Thyroid gland (tissue), 4 donors: ENCODE data around the gene RCE1. TPM values are rescaled to one million over a fixed set of nuclear protein-coding genes. Genes with fewer than 3 reads are reported as not detected.

ENCODE experiments used
- DNase-seq, 2 donors: peaks; one replicate each; pipeline ENCODE4 v3.0.0-alpha.2; 2019
- H3K27ac ChIP-seq, 3 donors: fragments of 200-600 bp; sonication (generic); 1 replicate in 2 of 3; 2 replicates in 1 of 3; pipeline ENCODE4 v1.5.1; 2016 to 2019; ENCODE audit warnings: mild to moderate bottlenecking in 1 of 3, moderate library complexity in 1 of 3
- H3K27me3 ChIP-seq: fragments of 200-600 bp; sonication (generic); one replicate; pipeline ENCODE4 v1.5.1; 2019
- H3K36me3 ChIP-seq, 2 donors: fragments of 200-600 bp; sonication (generic); one replicate each; pipeline ENCODE4 v1.5.1; 2016 to 2019
- H3K4me1 ChIP-seq, 2 donors: fragments of 200-600 bp; sonication (generic); one replicate each; pipeline ENCODE4 v1.5.1; 2017 to 2019
- H3K4me3 ChIP-seq, 3 donors: fragments of 200-600 bp; sonication (generic); replicated peaks in 1 of 3; 1 replicate in 2 of 3; 2 replicates in 1 of 3; pipeline ENCODE4 v1.5.1; 2016; ENCODE audit warnings: mild to moderate bottlenecking in 1 of 3
- H3K9me3 ChIP-seq: fragments of 200-600 bp; sonication (generic); one replicate; pipeline ENCODE4 v1.5.1; 2017
- POLR2A ChIP-seq, 2 donors: fragments of 450-650 bp; IDR thresholded peaks; one replicate each; pipeline ENCODE4 v1.6.1; 2017; ENCODE audit warnings: antibody characterized with exemption in 2 of 2, mild to moderate bottlenecking in 2 of 2, moderate library complexity in 1 of 2
- WGBS, 2 donors: methylation state at CpG; one replicate each; pipeline ENCODE4 v1.1.5; 2017; 5-methylcytosine and 5-hydroxymethylcytosine counted together
- intact Hi-C: fragments of 100-400 bp; cut with DNase I; formaldehyde crosslinking; loops from one replicate; pipeline ENCODE4 v1.15.1; 2023
- total RNA-seq, 4 donors: library from RNA; depleted of rRNA; stranded (reverse); fragments of >200 nt; gene quantifications; one replicate each; pipeline ENCODE4 v1.2.3, GENCODE V29; 2016
- TF ChIP-seq, protein P1 (sequence below), 6 experiments: fragments of 200-600 bp in 3 of 6; fragments of 450-650 bp in 3 of 6; sonication (generic) in 3 of 6; IDR thresholded peaks; one replicate each; pipeline ENCODE4 v1.5.1; 2016 to 2019; ENCODE audit warnings: antibody characterized with exemption in 6 of 6, mild to moderate bottlenecking in 2 of 6, inconsistent platforms in 1 of 6, moderate library complexity in 1 of 6

Gene RCE1
- total RNA-seq, 4 donors from 2014 or later, result 10.8 to 23.6 (median 16.1) TPM

DNA sequence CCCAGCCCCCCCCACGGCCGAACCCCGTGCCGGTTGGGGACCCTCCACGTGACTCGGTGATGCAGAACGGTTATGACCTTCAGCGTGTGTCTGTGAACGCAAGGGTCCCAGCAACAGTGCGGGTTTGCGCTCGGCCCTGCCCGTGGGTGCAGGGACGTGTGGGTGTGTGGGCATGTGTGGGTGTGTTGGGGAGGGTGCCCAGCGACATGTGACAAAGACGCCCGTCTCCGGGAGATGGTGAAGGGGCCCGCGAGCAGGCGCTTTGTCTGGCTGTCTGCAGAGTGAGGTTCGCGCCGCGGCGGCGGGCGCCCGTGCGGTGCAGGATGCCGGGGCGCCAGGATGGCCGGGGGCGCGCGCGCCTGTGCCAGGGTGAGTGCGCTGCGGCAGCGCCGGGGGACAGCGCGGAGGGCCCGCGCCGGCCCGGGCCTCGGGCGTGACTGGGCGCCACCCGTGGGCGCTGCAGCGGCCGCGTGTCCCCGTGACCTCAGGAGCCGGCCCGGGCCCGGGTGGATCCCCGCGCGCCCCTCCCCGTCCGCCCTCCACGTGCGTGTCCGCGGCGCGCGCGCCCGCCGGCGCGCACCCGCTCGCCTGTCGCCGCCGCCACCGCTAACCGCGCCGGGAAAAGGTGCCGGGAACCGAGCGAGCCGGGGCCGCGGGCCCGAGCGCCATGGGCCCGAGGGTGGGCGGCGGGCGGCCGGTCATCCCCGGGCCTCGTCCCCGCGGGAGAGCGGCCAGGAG lies 13.4 kb downstream of the RCE1 start, which contains the start of gene LRFN4:
TSS of gene LRFN4 (plus strand) at position 569 of the 738 bp plus-strand sequence. CDS start 681 bp downstream, outside the sequence.
- 0% methylated on average over 5 to 10 of the region's 103 CpGs for WGBS, 2 donors
- intact Hi-C loops, result no loop called here
- peak in 1 of 2 donors; percentile 56 for DNase-seq

DNA sequence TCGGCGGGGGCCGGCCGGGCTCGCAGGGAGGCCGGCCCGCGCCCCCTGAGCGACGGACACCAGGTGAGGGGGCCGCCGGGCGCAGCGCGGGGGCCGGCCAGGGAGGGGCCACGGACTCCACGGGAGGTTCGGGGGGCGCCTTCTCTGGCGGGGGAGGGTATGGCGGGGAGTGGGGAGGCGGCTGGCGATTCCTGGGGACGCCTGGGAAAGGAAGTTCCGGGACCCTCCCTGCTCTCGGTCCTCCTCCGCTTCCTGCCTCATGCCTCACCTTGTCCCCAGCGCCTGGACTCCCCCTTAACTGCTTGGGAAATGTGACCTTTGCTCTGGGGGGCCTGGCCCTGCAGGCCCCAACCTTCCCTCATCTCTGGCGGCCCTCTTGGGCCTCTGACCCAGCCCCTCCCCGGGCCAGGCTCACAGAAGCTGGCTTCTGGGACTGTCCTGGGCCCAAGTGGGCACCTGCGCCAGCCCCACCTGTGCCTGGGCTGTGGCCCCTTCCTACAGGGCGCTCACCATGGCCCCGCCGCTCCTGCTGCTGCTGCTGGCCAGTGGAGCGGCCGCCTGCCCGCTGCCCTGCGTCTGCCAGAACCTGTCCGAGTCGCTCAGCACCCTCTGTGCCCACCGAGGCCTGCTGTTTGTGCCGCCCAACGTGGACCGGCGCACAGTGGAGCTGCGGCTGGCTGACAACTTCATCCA lies 14.1 kb downstream of the RCE1 start:
- no peaks in the 10 kb centered on the region for H3K27me3 ChIP-seq
- peaks cover 6 to 12% of the 10 kb centered on the region in 2 donors for H3K4me1 ChIP-seq
- TF ChIP-seq, protein P1, sequence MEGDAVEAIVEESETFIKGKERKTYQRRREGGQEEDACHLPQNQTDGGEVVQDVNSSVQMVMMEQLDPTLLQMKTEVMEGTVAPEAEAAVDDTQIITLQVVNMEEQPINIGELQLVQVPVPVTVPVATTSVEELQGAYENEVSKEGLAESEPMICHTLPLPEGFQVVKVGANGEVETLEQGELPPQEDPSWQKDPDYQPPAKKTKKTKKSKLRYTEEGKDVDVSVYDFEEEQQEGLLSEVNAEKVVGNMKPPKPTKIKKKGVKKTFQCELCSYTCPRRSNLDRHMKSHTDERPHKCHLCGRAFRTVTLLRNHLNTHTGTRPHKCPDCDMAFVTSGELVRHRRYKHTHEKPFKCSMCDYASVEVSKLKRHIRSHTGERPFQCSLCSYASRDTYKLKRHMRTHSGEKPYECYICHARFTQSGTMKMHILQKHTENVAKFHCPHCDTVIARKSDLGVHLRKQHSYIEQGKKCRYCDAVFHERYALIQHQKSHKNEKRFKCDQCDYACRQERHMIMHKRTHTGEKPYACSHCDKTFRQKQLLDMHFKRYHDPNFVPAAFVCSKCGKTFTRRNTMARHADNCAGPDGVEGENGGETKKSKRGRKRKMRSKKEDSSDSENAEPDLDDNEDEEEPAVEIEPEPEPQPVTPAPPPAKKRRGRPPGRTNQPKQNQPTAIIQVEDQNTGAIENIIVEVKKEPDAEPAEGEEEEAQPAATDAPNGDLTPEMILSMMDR (IDR thresholded peaks at IDR 0.05), result no peak
- TF ChIP-seq POLR2A (IDR thresholded peaks at IDR 0.05), result no peak
- intact Hi-C loops, result no loop called here
- peak overlapping the region in 1 of 3 donors; percentile 26 for H3K4me3 ChIP-seq
- DNase-seq, result no peak
- H3K9me3 ChIP-seq, result no peaks in the 10 kb centered on the region
- H3K36me3 ChIP-seq, result no peaks in the 10 kb centered on the region
- H3K27ac ChIP-seq, result no peak overlapping the region
- WGBS, 2 donors, result 54 to 74% methylated on average over 4 to 36 of the region's 47 CpGs

More for the DNA sequence above, 13.4 kb downstream of the RCE1 start, which contains the start of gene LRFN4:
- H3K4me1 ChIP-seq, result peaks cover 6 to 12% of the 10 kb centered on the region in 2 donors
- H3K4me3 ChIP-seq, result peak within 1 kb of the TSS; percentile 63 to 73 (median 68)
- no peaks in the 10 kb centered on the region for H3K36me3 ChIP-seq
- no peaks in the 10 kb centered on the region for H3K9me3 ChIP-seq
- no peaks in the 10 kb centered on the region for H3K27me3 ChIP-seq
- H3K27ac ChIP-seq, result peak within 1 kb of the TSS; percentile 71 to 87 (median 75)
- no peak for TF ChIP-seq POLR2A (IDR thresholded peaks at IDR 0.05)
- TF ChIP-seq, protein P1 (IDR thresholded peaks at IDR 0.05), result no peak

DNA sequence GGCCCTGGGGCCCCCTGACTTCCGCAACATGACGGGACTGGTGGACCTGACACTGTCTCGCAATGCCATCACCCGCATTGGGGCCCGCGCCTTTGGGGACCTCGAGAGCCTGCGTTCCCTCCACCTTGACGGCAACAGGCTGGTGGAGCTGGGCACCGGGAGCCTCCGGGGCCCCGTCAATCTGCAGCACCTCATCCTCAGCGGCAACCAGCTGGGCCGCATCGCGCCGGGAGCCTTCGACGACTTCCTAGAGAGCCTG lies 14.6 kb downstream of the RCE1 start:
- 96 to 99% methylated on average over 17 to 18 of the region's 19 CpGs for WGBS, 2 donors
- Histone ChIP-seq H3K27ac (no peak overlapping the region), H3K36me3 (no peaks in the 10 kb centered on the region), H3K4me3 (no peak overlapping the region), H3K27me3 (no peaks in the 10 kb centered on the region), H3K9me3 (no peaks in the 10 kb centered on the region), H3K4me1 (peaks cover 6 to 12% of the 10 kb centered on the region in 2 donors)
- no peak for DNase-seq
- intact Hi-C loops, result no loop called here
- TF ChIP-seq, protein P1 (IDR thresholded peaks at IDR 0.05), result no peak
- TF ChIP-seq POLR2A (IDR thresholded peaks at IDR 0.05), result no peak

DNA sequence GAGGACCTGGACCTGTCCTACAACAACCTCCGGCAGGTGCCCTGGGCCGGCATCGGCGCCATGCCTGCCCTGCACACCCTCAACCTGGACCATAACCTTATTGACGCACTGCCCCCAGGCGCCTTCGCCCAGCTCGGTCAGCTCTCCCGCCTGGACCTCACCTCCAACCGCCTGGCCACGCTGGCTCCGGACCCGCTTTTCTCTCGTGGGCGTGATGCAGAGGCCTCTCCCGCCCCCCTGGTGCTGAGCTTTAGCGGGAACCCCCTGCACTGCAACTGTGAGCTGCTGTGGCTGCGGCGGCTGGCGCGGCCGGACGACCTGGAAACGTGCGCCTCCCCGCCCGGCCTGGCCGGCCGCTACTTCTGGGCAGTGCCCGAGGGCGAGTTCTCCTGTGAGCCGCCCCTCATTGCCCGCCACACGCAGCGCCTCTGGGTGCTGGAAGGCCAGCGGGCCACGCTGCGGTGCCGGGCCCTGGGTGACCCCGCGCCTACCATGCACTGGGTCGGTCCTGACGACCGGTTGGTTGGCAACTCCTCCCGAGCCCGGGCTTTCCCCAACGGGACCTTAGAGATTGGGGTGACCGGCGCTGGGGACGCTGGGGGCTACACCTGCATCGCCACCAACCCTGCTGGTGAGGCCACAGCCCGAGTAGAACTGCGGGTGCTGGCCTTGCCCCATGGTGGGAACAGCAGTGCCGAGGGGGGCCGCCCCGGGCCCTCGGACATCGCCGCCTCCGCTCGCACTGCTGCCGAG lies 15.1 kb downstream of the RCE1 start:
- TF ChIP-seq, protein P1 (IDR thresholded peaks at IDR 0.05), result no peak
- no peak for TF ChIP-seq POLR2A (IDR thresholded peaks at IDR 0.05)
- Histone ChIP-seq H3K36me3 (no peaks in the 10 kb centered on the region), H3K27me3 (no peaks in the 10 kb centered on the region), H3K4me1 (peaks cover 6 to 12% of the 10 kb centered on the region in 2 donors), H3K4me3 (no peak overlapping the region), H3K9me3 (no peaks in the 10 kb centered on the region), H3K27ac (no peak overlapping the region)
- intact Hi-C loops, result no loop called here
- 98 to 99% methylated on average over 31 of the region's 62 CpGs for WGBS, 2 donors
- DNase-seq, result no peak
